GM19193 (cell line): ENCODE results near the gene AAMP.

ENCODE experiments used
- POLR2A ChIP-seq: IDR thresholded peaks from 4 replicates; pipeline ENCODE4 v1.6.1; 2011; ENCODE audit not compliant: insufficient read depth, insufficient read length; ENCODE audit errors: extremely low read depth

Gene AAMP

GRCh38 chr2:218266316-218266979 lies 3.5 kb downstream of the AAMP start:
- TF ChIP-seq POLR2A, result no peak

- TF ChIP-seq POLR2A, result no peak
These were observed 4.3 kb downstream of the AAMP start for GRCh38 chr2:218265626-218266025.

- TF ChIP-seq POLR2A, result no peak
These were observed 5.0 kb downstream of the AAMP start for GRCh38 chr2:218264773-218265561.

GRCh38 chr2:218263817-218264641 lies 5.9 kb downstream of the AAMP start:
- no peak for TF ChIP-seq POLR2A

GRCh38 chr2:218262631-218263586 lies 7.0 kb downstream of the AAMP start:
- no peak for TF ChIP-seq POLR2A

- no peak for TF ChIP-seq POLR2A
These were observed 7.7 kb downstream of the AAMP start for GRCh38 chr2:218262237-218262600.

- TF ChIP-seq POLR2A, result no peak
These were observed 8.3 kb downstream of the AAMP start for GRCh38 chr2:218261423-218262236.

- TF ChIP-seq POLR2A, result no peak
These were observed 9.1 kb downstream of the AAMP start, which contains the start of gene GPBAR1 for GRCh38 chr2:218260742-218261422. Gene GPBAR1, plus strand, starts transcription at chr2:218261015. Its CDS starts 1,710 bp downstream, at chr2:218262725.

GRCh38 chr2:218260166-218260565 lies 9.8 kb downstream of the AAMP start:
- no peak for TF ChIP-seq POLR2A

- TF ChIP-seq POLR2A, result no peak
These were observed 10.6 kb downstream of the AAMP start for GRCh38 chr2:218259099-218259961.

- no peak for TF ChIP-seq POLR2A
These were observed 12.5 kb downstream of the AAMP start for GRCh38 chr2:218257390-218257981.
